ENCODE data around the gene ERFL. TPM values are rescaled to one million over a fixed set of nuclear protein-coding genes. Genes with fewer than 3 reads are reported as not detected.
"Not testable (repeated sequence)": the region's sequence is repeated elsewhere in the genome, so short reads cannot be mapped to it uniquely, and the experiment has no call there.

Gene ERFL
- total RNA-seq, 2 experiments from 2014 or later, result 1.1 to 1.2 TPM

DNA sequence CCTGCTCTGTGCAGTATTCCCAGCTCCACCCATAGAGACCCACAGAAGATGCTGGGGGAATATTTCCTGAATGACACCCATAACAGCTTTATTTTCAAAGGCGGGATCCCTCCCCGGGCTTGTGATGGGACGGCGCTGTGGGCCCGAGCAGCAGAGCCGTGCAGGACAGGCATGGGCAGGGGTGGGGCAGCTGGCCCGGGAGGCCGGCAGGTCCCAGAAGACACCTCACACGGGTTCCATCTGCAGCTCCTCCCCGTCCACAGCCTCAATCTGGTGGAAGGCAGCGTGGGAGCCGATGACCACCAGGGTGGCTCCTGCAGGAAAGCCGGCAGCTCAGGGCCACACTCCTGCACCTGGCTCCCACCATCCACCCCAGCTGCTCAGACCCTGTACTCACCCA, 28.4 kb upstream of the ERFL start:
- H3K4me1 Mint-ChIP-seq, result peaks cover 16% of the 10 kb centered on the region
- no peaks in the 10 kb centered on the region for H3K27me3 Mint-ChIP-seq
- H3K36me3 Mint-ChIP-seq, result no peaks in the 10 kb centered on the region
- no peaks in the 10 kb centered on the region for H3K9me3 Mint-ChIP-seq
- H3K27ac Mint-ChIP-seq, result peak overlapping the region; percentile 10
- no peak overlapping the region for H3K4me3 Mint-ChIP-seq
- no peak for DNase-seq

DNA sequence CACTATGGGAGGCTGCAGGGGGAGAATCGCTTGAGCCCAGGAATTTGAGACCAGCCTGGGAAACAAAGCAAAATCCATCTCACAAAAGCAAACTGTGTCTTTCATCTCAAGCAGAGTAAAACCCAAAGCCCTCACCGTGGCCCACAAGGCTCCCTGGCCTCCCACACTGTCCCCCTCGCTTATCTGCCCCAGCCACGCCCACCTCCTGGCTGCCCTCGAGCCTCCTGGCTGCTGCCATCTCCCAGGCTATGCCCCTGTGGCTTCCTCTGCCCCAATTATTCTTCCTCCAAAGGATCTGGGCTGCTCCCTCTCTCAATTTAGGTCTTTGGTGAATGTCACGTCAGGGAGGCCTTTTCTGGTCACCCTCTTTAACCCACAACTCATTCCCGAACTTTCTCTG, 27.3 kb upstream of the ERFL start:
- no peaks in the 10 kb centered on the region for H3K36me3 Mint-ChIP-seq
- no peaks in the 10 kb centered on the region for H3K9me3 Mint-ChIP-seq
- H3K27ac Mint-ChIP-seq, result no peak overlapping the region
- no peaks in the 10 kb centered on the region for H3K27me3 Mint-ChIP-seq
- peaks cover 23% of the 10 kb centered on the region for H3K4me1 Mint-ChIP-seq
- no peak for DNase-seq
- H3K4me3 Mint-ChIP-seq, result no peak overlapping the region

DNA sequence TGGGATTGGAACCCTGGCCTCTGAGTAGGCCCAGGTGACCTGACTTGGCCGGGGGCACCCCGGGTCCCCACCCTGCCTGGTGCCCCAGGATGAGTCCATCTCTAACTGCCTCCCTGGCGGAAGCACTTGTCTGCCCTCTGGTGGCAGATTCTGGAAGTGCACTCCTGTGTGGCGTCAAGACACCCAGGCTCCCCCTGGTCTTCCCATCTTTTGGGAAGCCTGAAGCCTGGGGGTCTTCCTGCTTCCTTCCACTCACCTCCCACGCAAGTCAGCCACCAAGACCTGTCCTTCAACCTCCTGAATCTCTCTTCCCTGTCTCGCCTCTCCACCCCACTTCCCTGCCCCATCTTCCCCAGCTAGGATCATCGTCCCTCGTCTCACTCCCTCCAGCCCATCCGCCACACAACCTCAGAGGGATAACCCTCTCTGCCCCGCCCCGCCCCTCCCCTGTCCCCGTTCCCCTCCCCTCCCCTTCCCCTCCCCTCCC, 23.5 kb upstream of the ERFL start:
- Mint-ChIP-seq H3K9me3 (no peaks in the 10 kb centered on the region), H3K36me3 (no peaks in the 10 kb centered on the region), H3K4me3 (no peak overlapping the region), H3K27me3 (no peaks in the 10 kb centered on the region), H3K4me1 (peaks cover 20% of the 10 kb centered on the region), H3K27ac (peak overlapping the region; percentile 16)
- peak; percentile 83 for DNase-seq

DNA sequence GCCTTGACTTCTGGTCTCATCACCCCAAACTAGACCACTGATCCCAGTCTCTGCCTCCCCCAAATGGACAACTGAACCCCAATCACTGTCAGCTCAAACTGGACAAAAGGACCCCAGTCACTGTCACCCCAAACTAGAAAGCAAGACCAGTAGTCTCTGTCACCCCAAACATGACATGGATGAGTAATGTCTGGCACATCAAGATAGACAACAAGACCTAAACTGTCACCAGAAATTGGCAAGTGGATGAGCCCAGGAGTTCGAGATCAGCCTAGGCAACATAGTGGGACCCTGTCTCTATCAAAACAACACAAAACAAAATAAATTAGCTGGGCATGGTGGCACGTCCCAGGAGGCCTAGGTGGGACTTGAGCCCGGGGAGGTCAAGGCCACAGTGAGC, 18.8 kb upstream of the ERFL start:
- H3K4me1 Mint-ChIP-seq, result peaks cover 48% of the 10 kb centered on the region
- H3K9me3 Mint-ChIP-seq, result no peaks in the 10 kb centered on the region
- no peaks in the 10 kb centered on the region for H3K36me3 Mint-ChIP-seq
- no peak overlapping the region for H3K4me3 Mint-ChIP-seq
- no peaks in the 10 kb centered on the region for H3K27me3 Mint-ChIP-seq
- DNase-seq, result no peak
- H3K27ac Mint-ChIP-seq, result peak overlapping the region; percentile 84

DNA sequence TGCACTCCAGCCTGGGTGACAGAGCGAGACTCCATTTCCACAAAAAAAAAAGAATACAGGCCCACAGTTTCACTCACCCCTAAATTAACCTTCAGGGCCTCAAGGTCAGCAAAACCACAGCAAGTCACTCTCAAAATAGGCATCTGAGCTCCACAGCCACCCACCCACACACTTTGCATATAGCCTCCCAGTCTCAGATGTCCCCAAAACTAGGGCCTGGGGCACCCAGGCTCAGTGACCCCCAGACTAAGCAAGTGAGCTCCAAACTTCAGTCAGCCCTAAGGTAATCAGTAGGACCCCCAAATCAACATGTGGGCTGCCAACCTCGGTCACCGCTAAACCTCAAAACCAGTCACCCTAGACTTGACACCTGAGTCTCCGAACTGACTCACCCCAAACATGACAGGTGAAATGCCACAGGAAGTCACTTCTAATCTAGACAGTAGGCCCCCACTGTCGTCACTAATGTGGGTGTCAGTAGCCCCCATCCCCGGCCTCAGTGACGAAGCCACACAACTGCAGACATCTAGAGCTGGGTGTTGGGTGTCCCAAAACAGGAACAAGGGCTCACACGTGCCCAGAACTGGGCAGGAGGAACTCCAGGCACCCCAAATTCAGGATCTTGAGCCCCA, 17.0 kb upstream of the ERFL start:
- Mint-ChIP-seq H3K9me3 (no peaks in the 10 kb centered on the region), H3K4me1 (peaks cover 48% of the 10 kb centered on the region), H3K27ac (peak overlapping the region; percentile 94), H3K4me3 (peak overlapping the region; percentile 55), H3K36me3 (no peaks in the 10 kb centered on the region), H3K27me3 (peaks cover 5% of the 10 kb centered on the region)
- peak; percentile 89 for DNase-seq

DNA sequence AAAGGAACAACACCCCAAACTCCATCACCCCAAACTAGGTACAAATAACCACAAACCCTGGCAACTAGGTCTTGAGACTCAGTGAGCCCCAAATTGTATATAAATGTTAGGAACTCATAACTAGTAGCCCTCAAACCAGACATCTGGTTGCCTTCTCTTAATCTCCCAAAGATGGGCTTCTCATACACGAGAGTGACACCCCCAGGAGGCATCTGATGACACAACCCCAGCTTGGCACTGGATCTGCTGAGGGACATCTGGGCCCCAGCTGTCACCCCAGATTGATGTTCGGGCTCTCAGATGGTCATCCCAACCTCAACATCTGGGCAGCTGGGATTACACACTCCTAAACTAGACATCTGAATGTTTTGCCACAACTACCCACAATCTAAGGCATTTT, 16.1 kb upstream of the ERFL start:
- Mint-ChIP-seq H3K27ac (peak overlapping the region; percentile 94), H3K9me3 (no peaks in the 10 kb centered on the region), H3K27me3 (peaks cover 5% of the 10 kb centered on the region), H3K4me1 (peaks cover 48% of the 10 kb centered on the region), H3K36me3 (no peaks in the 10 kb centered on the region), H3K4me3 (no peak overlapping the region)
- no peak for DNase-seq

DNA sequence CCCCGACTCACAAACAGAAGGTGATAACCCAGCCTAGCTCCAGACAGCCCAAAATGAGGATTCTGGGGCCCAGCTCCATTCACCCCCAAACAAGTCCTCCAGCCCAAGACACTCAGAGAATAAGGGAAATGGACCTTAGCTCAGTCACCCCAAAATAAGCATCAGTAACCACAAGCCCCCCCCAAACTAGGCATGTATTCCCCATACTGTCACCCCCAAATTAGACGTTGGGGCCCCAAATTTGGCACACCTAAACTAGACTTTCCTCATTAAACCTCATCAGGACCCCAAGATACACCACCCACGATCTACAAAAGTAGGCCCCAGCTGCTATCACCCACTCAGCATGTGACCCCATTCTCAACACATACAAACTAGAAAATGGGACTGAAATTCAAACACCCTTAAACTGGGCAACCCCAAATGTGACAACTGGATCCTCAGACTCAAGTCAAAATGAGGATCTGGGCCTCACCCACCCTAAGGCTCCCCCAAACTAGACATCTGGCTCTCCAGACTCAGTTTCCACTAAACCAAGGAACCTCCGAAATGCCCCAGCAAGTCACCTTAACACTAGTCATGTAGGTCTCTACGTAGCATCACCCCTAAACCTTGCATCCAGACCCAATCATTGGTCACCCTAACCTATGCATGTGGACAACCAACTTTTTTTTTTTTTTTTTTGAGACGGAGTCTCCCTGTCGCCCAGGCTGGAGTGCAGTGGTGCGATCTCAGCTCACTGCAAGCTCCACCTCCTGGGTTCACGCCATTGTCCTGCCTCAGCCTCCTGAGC, 13.4 kb upstream of the ERFL start:
- H3K4me3 Mint-ChIP-seq, result peak overlapping the region; percentile 61
- DNase-seq, result no peak
- H3K27ac Mint-ChIP-seq, result peak overlapping the region; percentile 1
- peaks cover 39% of the 10 kb centered on the region for H3K4me1 Mint-ChIP-seq
- no peaks in the 10 kb centered on the region for H3K9me3 Mint-ChIP-seq
- H3K27me3 Mint-ChIP-seq, result peaks cover 5% of the 10 kb centered on the region
- no peaks in the 10 kb centered on the region for H3K36me3 Mint-ChIP-seq

DNA sequence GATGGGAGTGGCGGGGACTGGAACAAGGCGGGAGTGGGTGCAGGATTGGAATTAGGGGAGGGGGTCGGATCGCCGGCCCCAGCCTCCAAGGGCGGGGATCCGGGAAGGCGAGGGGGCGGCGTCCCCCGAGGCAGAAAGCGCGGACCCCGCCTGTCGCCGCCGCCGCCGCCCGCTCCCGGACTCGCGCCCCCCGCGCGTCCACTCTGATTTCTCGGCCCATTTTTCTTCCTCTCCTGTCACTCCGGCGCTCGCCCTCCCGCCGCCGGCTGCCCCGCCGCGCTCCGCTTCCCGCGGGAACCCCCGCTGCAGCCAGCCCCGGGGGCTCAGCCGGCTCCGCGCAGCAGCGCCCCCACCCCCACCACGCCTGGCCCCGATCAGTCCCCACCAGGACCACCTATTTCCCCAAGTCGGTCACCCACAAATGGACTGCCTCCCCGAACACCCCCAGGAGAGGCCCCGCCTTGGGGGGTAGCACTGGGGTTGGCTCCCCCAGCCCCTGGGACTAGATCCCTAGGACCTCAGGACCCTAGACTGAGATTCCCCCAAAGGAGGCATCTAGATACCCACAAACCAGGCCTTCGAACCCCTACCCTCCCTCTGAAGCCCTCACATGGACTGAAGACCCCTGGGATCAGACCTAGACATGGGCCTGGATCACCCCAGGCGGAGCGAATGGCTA, 12.6 kb upstream of the ERFL start:
- Mint-ChIP-seq H3K27me3 (peaks cover 5% of the 10 kb centered on the region), H3K36me3 (no peaks in the 10 kb centered on the region), H3K9me3 (no peaks in the 10 kb centered on the region), H3K4me3 (peak overlapping the region; percentile 84), H3K4me1 (peaks cover 39% of the 10 kb centered on the region), H3K27ac (peak overlapping the region; percentile 87)
- DNase-seq, result no peak

DNA sequence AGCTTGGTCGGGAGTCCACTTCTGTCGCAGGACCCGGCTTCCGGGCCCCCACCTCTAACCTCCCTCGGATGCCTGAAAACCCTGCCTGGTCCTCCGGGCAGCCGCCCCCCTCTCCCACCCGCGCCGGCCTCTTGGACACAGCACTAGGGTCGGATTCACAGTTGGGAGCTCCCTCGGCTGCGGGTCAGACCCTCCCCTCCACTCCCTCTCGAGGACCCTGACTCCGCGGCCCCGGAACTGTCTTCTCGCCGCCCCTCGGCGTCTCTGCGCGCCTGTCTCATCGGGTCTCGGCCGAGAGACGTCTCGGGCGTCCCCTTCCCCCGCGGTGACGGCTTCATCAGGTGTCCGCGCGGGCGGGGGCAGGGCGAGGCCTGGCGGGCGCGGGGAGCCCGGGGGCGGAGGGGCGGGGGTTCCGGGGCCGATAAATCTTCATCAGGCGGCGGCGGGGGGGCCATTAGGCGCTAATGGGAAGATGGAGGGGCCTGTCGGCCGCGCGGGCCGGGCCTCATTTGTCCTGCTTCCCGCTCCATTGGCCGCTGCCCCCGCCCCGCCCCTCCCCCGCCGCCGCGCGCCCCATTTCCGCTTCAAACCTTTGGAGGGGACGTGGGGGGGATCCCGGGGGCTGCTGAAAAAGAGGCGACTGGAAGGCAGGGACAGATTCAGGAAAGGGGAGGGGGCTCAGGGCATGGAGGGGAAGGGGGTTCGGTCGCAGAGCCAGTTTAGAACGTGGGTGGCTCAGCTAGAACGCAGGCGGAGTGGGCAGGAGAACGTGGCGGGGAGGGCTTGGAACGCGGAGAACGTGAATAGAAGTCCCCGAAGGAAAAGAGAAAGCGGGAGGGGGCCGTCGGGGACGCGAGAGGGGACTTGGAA, 11.8 kb upstream of the ERFL start:
- Mint-ChIP-seq H3K27ac (peak overlapping the region; percentile 87), H3K27me3 (peaks cover 5% of the 10 kb centered on the region), H3K9me3 (no peaks in the 10 kb centered on the region), H3K36me3 (no peaks in the 10 kb centered on the region), H3K4me1 (peaks cover 36% of the 10 kb centered on the region), H3K4me3 (peak overlapping the region; percentile 84)
- DNase-seq, result peak; percentile 54

DNA sequence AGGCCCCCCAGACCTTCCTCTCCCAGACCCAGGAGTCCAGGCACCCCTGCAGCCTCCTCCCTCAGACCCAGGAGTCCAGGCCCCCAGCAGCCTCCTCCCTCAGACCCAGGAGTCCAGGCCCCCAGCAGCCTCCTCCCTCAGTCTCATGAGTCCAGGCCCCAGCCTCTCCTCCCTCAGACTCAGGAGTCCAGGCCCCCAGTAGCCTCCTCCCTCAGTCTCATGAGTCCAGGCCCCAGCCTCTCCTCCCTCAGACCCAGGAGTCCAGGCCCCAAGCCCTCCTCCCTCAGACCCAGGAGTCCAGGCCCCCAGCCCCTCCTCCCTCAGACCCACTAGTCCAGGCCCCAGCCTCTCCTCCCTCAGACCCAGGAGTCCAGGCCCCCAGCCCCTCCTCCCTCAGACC, 11.0 kb upstream of the ERFL start:
- DNase-seq, H3K4me3 Mint-ChIP-seq, H3K27me3 Mint-ChIP-seq, H3K9me3 Mint-ChIP-seq, H3K36me3 Mint-ChIP-seq, H3K27ac Mint-ChIP-seq: not testable (repeated sequence)
- H3K4me1 Mint-ChIP-seq, result peaks cover 33% of the 10 kb centered on the region

DNA sequence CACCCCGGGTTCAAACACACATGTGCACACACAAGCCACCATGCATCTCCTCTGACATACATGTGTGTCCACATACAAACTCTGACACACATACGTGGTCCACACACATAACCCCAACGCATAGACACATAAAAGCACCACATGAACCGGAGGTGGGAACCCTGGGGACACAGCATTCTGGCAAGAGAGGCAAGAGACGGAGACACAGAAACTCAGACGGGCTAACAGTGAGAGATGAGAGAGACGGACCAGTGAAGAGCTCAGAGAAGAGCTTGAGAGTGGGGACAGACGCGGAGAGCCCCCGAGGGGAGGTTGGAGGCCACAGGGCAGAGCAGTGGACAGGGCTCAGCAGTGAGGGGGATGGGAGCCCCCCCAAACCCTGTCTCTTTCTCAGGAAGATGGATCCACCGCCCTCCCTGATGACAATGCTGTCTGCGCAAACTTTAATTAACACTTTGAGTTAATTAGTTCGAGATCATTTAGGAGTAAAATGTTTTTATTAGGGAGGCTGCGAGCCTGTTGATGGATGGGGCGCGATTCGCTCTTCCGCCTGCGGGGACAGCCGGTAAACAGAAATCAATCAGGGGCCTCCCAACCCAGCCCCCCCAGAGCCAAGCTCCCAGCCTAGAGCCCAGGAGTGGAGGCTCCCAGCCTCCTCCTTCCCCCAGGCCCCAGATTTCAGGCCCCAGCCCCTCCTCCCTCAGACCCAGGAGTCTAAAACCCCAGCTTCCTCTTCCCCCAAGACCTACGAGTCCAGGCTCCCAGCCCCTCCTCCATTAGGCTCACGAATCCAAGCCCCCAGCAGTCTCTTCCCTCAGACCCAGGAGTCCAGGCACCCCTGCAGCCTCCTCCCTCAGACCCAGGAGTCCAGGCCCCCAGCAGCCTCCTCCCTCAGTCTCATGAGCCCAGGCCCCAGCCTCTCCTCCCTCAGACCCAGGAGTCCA, 9.5 kb upstream of the ERFL start:
- H3K27ac Mint-ChIP-seq, result no peak overlapping the region
- H3K9me3 Mint-ChIP-seq, result no peaks in the 10 kb centered on the region
- peaks cover 35% of the 10 kb centered on the region for H3K4me1 Mint-ChIP-seq
- H3K36me3 Mint-ChIP-seq, result no peaks in the 10 kb centered on the region
- DNase-seq, result no peak
- H3K4me3 Mint-ChIP-seq, result peak overlapping the region; percentile 8
- peaks cover 5% of the 10 kb centered on the region for H3K27me3 Mint-ChIP-seq

DNA sequence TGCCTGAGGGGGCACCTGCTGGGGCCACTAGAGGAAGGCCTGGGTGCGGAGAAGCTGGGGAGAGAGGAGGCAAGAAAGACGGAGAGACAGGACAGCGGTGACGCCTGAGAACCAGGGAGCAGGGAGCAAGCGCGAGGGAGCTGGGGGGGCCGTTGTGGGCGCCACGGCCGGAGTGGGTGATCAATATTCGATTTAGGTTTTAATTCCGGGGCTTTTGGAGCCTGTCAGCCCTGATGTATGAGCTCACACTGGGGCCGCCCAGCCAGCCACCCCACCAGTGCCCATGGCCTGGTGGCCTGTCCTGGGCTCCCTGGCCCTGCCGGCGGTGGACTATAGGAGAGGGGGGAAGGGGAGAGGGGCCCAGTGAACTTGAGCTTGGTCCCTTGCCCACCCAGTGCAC, 8.7 kb upstream of the ERFL start:
- Mint-ChIP-seq H3K27ac (no peak overlapping the region), H3K27me3 (peaks cover 5% of the 10 kb centered on the region), H3K4me3 (no peak overlapping the region), H3K36me3 (no peaks in the 10 kb centered on the region), H3K9me3 (no peaks in the 10 kb centered on the region), H3K4me1 (peaks cover 35% of the 10 kb centered on the region)
- no peak for DNase-seq

DNA sequence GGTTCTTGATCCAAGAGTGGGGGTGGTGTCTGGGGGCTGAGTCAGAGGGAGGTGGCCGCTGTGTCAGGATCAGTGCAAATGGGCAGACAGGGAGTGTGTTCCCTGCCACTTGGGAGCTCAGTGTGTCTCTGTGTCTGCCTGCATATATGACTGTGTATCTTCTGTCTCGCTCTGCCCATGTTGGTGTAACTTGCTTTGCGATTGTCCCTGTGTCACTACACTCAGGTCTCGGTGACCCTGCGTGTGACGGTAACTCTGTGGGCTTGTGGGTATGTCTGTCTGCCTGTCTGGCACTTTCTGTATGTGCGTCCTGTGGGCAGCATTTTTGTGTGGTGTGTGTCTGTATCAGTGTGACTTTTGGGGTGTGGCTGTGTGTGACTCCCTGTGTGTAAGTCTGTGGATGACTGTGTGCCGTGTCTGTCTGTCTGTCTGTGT, 8.2 kb upstream of the ERFL start:
- Mint-ChIP-seq H3K27ac (no peak overlapping the region), H3K9me3 (no peaks in the 10 kb centered on the region), H3K27me3 (peaks cover 2% of the 10 kb centered on the region), H3K4me3 (no peak overlapping the region), H3K36me3 (no peaks in the 10 kb centered on the region), H3K4me1 (peaks cover 31% of the 10 kb centered on the region)
- DNase-seq, result no peak

Measured in activated naive CD8-positive, alpha-beta T cell treated with anti-CD3 and anti-CD28 coated beads for 36 hours (primary cell).